ENCODE measurements around the gene SCP2.

Gene SCP2

GRCh38 chr1:52899445-52899894 is 27.6 kb upstream of the SCP2 start:
- DNase-seq (ENCODE audit: extremely low read depth, insufficient read length): no peak
- no peak for TF ChIP-seq CTCF (IDR thresholded peaks at IDR 0.05; ENCODE audit: insufficient read depth, low read length, poor library complexity, severe bottlenecking)
- Histone ChIP-seq H3K4me3 (replicated peaks; ENCODE audit: low read depth, low read length) (no peak overlapping the region), H3K36me3 (ENCODE audit: control insufficient read depth, insufficient read depth, low read length) (peaks cover 11% of the 10 kb centered on the region), H3K27me3 (replicated peaks; ENCODE audit: control insufficient read depth, insufficient read depth, low read length) (no peaks in the 10 kb centered on the region)

- Histone ChIP-seq H3K27me3 (replicated peaks; ENCODE audit: control insufficient read depth, insufficient read depth, low read length) (no peaks in the 10 kb centered on the region), H3K36me3 (ENCODE audit: control insufficient read depth, insufficient read depth, low read length) (peaks cover 12% of the 10 kb centered on the region), H3K4me3 (replicated peaks; ENCODE audit: low read depth, low read length) (no peak overlapping the region)
- DNase-seq (ENCODE audit: extremely low read depth, insufficient read length): no peak
- no peak for TF ChIP-seq CTCF (IDR thresholded peaks at IDR 0.05; ENCODE audit: insufficient read depth, low read length, poor library complexity, severe bottlenecking)
Measured at GRCh38 chr1:52900402-52900801, 26.7 kb upstream of the SCP2 start.

- TF ChIP-seq CTCF (IDR thresholded peaks at IDR 0.05; ENCODE audit: insufficient read depth, low read length, poor library complexity, severe bottlenecking): no peak
- no peaks in the 10 kb centered on the region for H3K27me3 ChIP-seq (replicated peaks; ENCODE audit: control insufficient read depth, insufficient read depth, low read length)
- H3K36me3 ChIP-seq (ENCODE audit: control insufficient read depth, insufficient read depth, low read length): peaks cover 12% of the 10 kb centered on the region
- H3K4me3 ChIP-seq (replicated peaks; ENCODE audit: low read depth, low read length): no peak overlapping the region
- no peak for DNase-seq (ENCODE audit: extremely low read depth, insufficient read length)
Measured at GRCh38 chr1:52901384-52901783, 25.7 kb upstream of the SCP2 start.

- DNase-seq (ENCODE audit: extremely low read depth, insufficient read length): no peak
- H3K4me3 ChIP-seq (replicated peaks; ENCODE audit: low read depth, low read length): no peak overlapping the region
- peaks cover 12% of the 10 kb centered on the region for H3K36me3 ChIP-seq (ENCODE audit: control insufficient read depth, insufficient read depth, low read length)
- TF ChIP-seq CTCF (IDR thresholded peaks at IDR 0.05; ENCODE audit: insufficient read depth, low read length, poor library complexity, severe bottlenecking): no peak
- H3K27me3 ChIP-seq (replicated peaks; ENCODE audit: control insufficient read depth, insufficient read depth, low read length): no peaks in the 10 kb centered on the region
Measured at GRCh38 chr1:52904208-52904926, 22.7 kb upstream of the SCP2 start.

GRCh38 chr1:52904927-52905698 is 22.0 kb upstream of the SCP2 start:
- Histone ChIP-seq H3K4me3 (replicated peaks; ENCODE audit: low read depth, low read length) (no peak overlapping the region), H3K36me3 (ENCODE audit: control insufficient read depth, insufficient read depth, low read length) (peaks cover 9% of the 10 kb centered on the region), H3K27me3 (replicated peaks; ENCODE audit: control insufficient read depth, insufficient read depth, low read length) (no peaks in the 10 kb centered on the region)
- DNase-seq (ENCODE audit: extremely low read depth, insufficient read length): peak; percentile 48
- peak; percentile 53 for TF ChIP-seq CTCF (IDR thresholded peaks at IDR 0.05; ENCODE audit: insufficient read depth, low read length, poor library complexity, severe bottlenecking)
